Liver (tissue), 9 donors: ENCODE data around the gene ENOSF1. TPM values are rescaled to one million over a fixed set of nuclear protein-coding genes. Genes with fewer than 3 reads are reported as not detected.

Experiments
- DNase-seq: peaks from one replicate; pipeline ENCODE4 v3.0.0-alpha.2; 2017; ENCODE audit warnings: low spot score
- H3K27ac ChIP-seq, 2 donors: one replicate each; pipeline ENCODE4 v1.7.0; 2013; ENCODE audit warnings: inconsistent platforms in 2 of 2, low read length in 2 of 2, control low read depth in 1 of 2, low read depth in 1 of 2, mild to moderate bottlenecking in 1 of 2
- H3K27me3 ChIP-seq, 4 donors: one replicate each; pipeline versions ENCODE4 v1.6.1 to v1.7.0; 2013; ENCODE audit warnings: low read length in 3 of 4, inconsistent platforms in 1 of 4, mild to moderate bottlenecking in 1 of 4, moderate library complexity in 1 of 4; ENCODE audit not compliant: control insufficient read depth in 4 of 4, insufficient read depth in 4 of 4
- H3K36me3 ChIP-seq, 4 donors: one replicate each; pipeline versions ENCODE4 v1.6.1 to v1.7.0; 2013; ENCODE audit warnings: low read length in 3 of 4, mild to moderate bottlenecking in 3 of 4, low read depth in 1 of 4, moderate library complexity in 1 of 4; ENCODE audit not compliant: control insufficient read depth in 4 of 4, insufficient read depth in 3 of 4
- H3K4me1 ChIP-seq, 4 donors: one replicate each; pipeline versions ENCODE4 v1.6.1 to v1.7.0; 2013; ENCODE audit warnings: low read length in 3 of 4, mild to moderate bottlenecking in 3 of 4, moderate library complexity in 1 of 4; ENCODE audit not compliant: control insufficient read depth in 4 of 4, insufficient read depth in 4 of 4
- H3K4me3 ChIP-seq, 3 donors: one replicate each; pipeline versions ENCODE4 v1.6.1 to v1.7.0; 2013; ENCODE audit warnings: low read length in 3 of 3, control low read depth in 1 of 3, low read depth in 1 of 3, mild to moderate bottlenecking in 1 of 3
- H3K9ac ChIP-seq, 2 donors: one replicate each; pipeline ENCODE4 v1.7.0; 2013; ENCODE audit warnings: low read length in 2 of 2, mild to moderate bottlenecking in 2 of 2, moderate library complexity in 2 of 2, control low read depth in 1 of 2, low read depth in 1 of 2
- H3K9me3 ChIP-seq, 4 donors: one replicate each; pipeline versions ENCODE4 v1.6.1 to v1.7.0; 2013; ENCODE audit warnings: low read length in 3 of 4; ENCODE audit not compliant: control insufficient read depth in 4 of 4
- EGR1 ChIP-seq, 2 donors: IDR thresholded peaks; 2 replicates each; pipeline ENCODE4 v1.6.1; 2016 to 2018; ENCODE audit warnings: antibody characterized with exemption in 2 of 2, low read depth in 2 of 2
- FOXA1 ChIP-seq: IDR thresholded peaks from 2 replicates; pipeline ENCODE4 v1.6.1; 2016; ENCODE audit warnings: antibody characterized with exemption
- FOXA2 ChIP-seq: IDR thresholded peaks from 2 replicates; pipeline ENCODE4 v1.6.1; 2016; ENCODE audit warnings: antibody characterized with exemption
- GABPA ChIP-seq, 2 donors: IDR thresholded peaks in 1 of 2; conservative IDR thresholded peaks in 1 of 2; 2 replicates each; pipeline ENCODE4 v1.6.1; 2016; ENCODE audit warnings: antibody characterized with exemption in 2 of 2, mild to moderate bottlenecking in 1 of 2, moderate library complexity in 1 of 2
- HNF4A ChIP-seq, 2 donors: conservative IDR thresholded peaks; 2 replicates each; pipeline ENCODE4 v1.6.1; 2016; ENCODE audit warnings: antibody characterized with exemption in 2 of 2, mild to moderate bottlenecking in 2 of 2
- HNF4G ChIP-seq: IDR thresholded peaks from 2 replicates; pipeline ENCODE4 v1.6.1; 2016; ENCODE audit warnings: antibody characterized with exemption
- JUND ChIP-seq, 2 donors: IDR thresholded peaks; 2 replicates each; pipeline ENCODE4 v1.6.1; 2016; ENCODE audit warnings: antibody characterized with exemption in 2 of 2
- NR2F2 ChIP-seq: IDR thresholded peaks from 2 replicates; pipeline ENCODE4 v1.6.1; 2016; ENCODE audit warnings: antibody characterized with exemption
- RAD21 ChIP-seq, 2 donors: IDR thresholded peaks; 2 replicates each; pipeline ENCODE4 v1.6.1; 2016; ENCODE audit warnings: antibody characterized with exemption in 2 of 2, mild to moderate bottlenecking in 2 of 2
- SP1 ChIP-seq: IDR thresholded peaks from 2 replicates; pipeline ENCODE4 v1.6.1; 2018; ENCODE audit warnings: antibody characterized with exemption, mild to moderate bottlenecking
- TAF1 ChIP-seq: conservative IDR thresholded peaks from 2 replicates; pipeline ENCODE4 v1.6.1; 2016; ENCODE audit warnings: antibody characterized with exemption, mild to moderate bottlenecking
- YY1 ChIP-seq: IDR thresholded peaks from 2 replicates; pipeline ENCODE4 v1.6.1; 2016; ENCODE audit warnings: antibody characterized with exemption, mild to moderate bottlenecking
- WGBS: extraction: QIAGEN DNeasy Blood & Tissue Kit; methylation state at CpG from one replicate; pipeline ENCODE4 v1.1.7; 2013; 5-methylcytosine and 5-hydroxymethylcytosine counted together
- polyA plus RNA-seq, 2 donors: library from polyadenylated mRNA; stranded (reverse) in 1 of 2; unstranded in 1 of 2; fragments of 200-250 nt in 1 of 2; fragments of >200 nt in 1 of 2; fragmentation: Nextera tagmentation in 1 of 2; extraction: Ambion mirVana in 1 of 2; gene quantifications; one replicate each; pipeline versions ENCODE4 v1.2.1 to v1.2.3, GENCODE V29; 2013 to 2015
- total RNA-seq, 2 donors: library from RNA; depleted of rRNA; stranded (reverse); fragments of >200 nt; gene quantifications; one replicate each; pipeline ENCODE4 v1.2.3, GENCODE V29; 2014
- TF ChIP-seq, protein P1 (sequence below): IDR thresholded peaks from 2 replicates; pipeline ENCODE4 v1.6.1; 2016; ENCODE audit warnings: antibody characterized with exemption
- TF ChIP-seq, protein P2 (sequence below): IDR thresholded peaks from 2 replicates; pipeline ENCODE4 v1.6.1; 2016; ENCODE audit warnings: antibody characterized with exemption, mild to moderate bottlenecking
- TF ChIP-seq, protein P3 (sequence below): IDR thresholded peaks from 2 replicates; pipeline ENCODE4 v1.6.1; 2016; ENCODE audit warnings: antibody characterized with exemption
- donor health status: healthy.
- donor health status: healthy.
- donor health status: healthy.
- donor health status: healthy.
- donor health status: healthy.

ENOSF1 gene
- total and polyA plus RNA-seq, 4 donors = 34.0 to 96.1 (median 53.6) TPM

DNA sequence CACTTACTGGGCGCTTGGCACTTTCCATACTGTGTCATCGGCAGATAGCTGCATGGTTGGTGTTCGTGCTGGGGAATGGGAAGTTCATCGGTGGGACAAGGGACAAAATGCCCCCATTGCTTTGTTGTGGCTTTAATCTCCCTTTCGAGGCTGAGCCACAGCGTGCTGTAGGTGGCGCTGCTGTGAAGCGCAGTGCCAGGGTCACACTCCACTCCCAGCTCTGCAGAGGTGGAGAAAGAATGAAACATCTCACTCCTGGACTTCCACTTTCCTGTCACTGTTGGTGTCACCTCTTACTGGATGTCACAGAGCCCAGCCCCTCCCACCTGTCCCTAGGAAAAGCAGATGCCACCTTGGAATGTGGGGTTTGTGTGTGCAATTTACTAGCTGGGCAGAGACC is 46.3 kb downstream of the ENOSF1 start (continued):
- TF ChIP-seq, protein P1, sequence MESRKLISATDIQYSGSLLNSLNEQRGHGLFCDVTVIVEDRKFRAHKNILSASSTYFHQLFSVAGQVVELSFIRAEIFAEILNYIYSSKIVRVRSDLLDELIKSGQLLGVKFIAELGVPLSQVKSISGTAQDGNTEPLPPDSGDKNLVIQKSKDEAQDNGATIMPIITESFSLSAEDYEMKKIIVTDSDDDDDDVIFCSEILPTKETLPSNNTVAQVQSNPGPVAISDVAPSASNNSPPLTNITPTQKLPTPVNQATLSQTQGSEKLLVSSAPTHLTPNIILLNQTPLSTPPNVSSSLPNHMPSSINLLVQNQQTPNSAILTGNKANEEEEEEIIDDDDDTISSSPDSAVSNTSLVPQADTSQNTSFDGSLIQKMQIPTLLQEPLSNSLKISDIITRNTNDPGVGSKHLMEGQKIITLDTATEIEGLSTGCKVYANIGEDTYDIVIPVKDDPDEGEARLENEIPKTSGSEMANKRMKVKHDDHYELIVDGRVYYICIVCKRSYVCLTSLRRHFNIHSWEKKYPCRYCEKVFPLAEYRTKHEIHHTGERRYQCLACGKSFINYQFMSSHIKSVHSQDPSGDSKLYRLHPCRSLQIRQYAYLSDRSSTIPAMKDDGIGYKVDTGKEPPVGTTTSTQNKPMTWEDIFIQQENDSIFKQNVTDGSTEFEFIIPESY = no peak

DNA sequence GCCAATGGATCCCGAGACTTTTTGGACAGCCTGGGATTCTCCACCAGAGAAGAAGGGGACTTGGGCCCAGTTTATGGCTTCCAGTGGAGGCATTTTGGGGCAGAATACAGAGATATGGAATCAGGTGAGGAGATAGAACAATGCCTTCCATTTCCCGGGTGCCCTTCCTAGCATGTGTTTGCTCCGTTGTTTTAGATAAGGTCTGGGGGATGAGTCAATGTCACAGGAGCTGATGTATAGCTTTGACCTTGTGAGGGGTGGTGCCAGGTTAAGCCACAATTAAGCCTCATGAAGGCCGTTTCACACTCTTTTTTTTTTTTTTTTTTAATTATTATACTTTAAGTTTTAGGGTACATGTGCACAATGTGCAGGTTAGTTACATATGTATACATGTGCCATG is 50.2 kb downstream of the ENOSF1 start:
- 96% methylated on average over 4 of the region's 4 CpGs for WGBS

DNA sequence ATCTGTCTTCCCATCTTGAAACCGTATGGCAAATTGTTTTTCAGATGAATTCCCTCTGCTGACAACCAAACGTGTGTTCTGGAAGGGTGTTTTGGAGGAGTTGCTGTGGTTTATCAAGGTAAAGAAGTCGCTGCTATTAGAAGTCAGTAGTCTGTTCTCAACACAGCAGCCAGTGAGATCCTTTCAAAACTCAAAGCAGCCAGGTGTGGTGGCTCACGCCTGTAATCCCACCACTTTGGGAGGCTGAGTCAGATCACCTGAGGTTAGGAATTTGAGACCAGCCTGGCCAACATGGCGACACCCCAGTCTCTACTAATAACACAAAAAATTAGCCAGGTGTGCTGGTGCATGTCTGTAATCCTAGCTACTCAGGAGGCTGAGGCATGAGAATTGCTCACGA is 52.8 kb downstream of the ENOSF1 start:
- WGBS = 95% methylated on average over 6 of the region's 6 CpGs
- H3K9ac ChIP-seq = no peak overlapping the region
- peaks cover 11 to 17% (median 14%) of the 10 kb centered on the region in 4 donors for H3K4me1 ChIP-seq
- no peaks in the 10 kb centered on the region for H3K27me3 ChIP-seq
- H3K4me3 ChIP-seq = no peak overlapping the region
- no peak overlapping the region for H3K27ac ChIP-seq
- no peaks in the 10 kb centered on the region for H3K36me3 ChIP-seq
- H3K9me3 ChIP-seq = no peaks in the 10 kb centered on the region
- DNase-seq = no peak
- no peak for TF ChIP-seq HNF4A (conservative IDR thresholded peaks at IDR 0.05)
- no peak for TF ChIP-seq RAD21 (IDR thresholded peaks at IDR 0.05)
- TF ChIP-seq SP1 = no peak
- TF ChIP-seq FOXA2 = no peak
- TF ChIP-seq, protein P2, sequence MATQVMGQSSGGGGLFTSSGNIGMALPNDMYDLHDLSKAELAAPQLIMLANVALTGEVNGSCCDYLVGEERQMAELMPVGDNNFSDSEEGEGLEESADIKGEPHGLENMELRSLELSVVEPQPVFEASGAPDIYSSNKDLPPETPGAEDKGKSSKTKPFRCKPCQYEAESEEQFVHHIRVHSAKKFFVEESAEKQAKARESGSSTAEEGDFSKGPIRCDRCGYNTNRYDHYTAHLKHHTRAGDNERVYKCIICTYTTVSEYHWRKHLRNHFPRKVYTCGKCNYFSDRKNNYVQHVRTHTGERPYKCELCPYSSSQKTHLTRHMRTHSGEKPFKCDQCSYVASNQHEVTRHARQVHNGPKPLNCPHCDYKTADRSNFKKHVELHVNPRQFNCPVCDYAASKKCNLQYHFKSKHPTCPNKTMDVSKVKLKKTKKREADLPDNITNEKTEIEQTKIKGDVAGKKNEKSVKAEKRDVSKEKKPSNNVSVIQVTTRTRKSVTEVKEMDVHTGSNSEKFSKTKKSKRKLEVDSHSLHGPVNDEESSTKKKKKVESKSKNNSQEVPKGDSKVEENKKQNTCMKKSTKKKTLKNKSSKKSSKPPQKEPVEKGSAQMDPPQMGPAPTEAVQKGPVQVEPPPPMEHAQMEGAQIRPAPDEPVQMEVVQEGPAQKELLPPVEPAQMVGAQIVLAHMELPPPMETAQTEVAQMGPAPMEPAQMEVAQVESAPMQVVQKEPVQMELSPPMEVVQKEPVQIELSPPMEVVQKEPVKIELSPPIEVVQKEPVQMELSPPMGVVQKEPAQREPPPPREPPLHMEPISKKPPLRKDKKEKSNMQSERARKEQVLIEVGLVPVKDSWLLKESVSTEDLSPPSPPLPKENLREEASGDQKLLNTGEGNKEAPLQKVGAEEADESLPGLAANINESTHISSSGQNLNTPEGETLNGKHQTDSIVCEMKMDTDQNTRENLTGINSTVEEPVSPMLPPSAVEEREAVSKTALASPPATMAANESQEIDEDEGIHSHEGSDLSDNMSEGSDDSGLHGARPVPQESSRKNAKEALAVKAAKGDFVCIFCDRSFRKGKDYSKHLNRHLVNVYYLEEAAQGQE = no peak
- TF ChIP-seq, protein P1 = no peak
- TF ChIP-seq JUND (IDR thresholded peaks at IDR 0.05) = no peak
- TF ChIP-seq HNF4G = no peak
- TF ChIP-seq GABPA (IDR thresholded peaks at IDR 0.05 in 1 of 2, conservative IDR thresholded peaks at IDR 0.05 in 1 of 2) = no peak
- TF ChIP-seq, protein P3, sequence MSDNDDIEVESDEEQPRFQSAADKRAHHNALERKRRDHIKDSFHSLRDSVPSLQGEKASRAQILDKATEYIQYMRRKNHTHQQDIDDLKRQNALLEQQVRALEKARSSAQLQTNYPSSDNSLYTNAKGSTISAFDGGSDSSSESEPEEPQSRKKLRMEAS = no peak
- TF ChIP-seq FOXA1 = no peak
- TF ChIP-seq YY1 = no peak

More for the DNA sequence above, 50.2 kb downstream of the ENOSF1 start:
- Histone ChIP-seq H3K27ac (no peak overlapping the region), H3K4me1 (peaks cover 9 to 14% (median 12%) of the 10 kb centered on the region in 4 donors), H3K9ac (no peak overlapping the region), H3K4me3 (no peak overlapping the region), H3K9me3 (no peaks in the 10 kb centered on the region), H3K36me3 (no peaks in the 10 kb centered on the region), H3K27me3 (no peaks in the 10 kb centered on the region)
- TF ChIP-seq NR2F2 (no peak), RAD21 (IDR thresholded peaks at IDR 0.05) (no peak), EGR1 (IDR thresholded peaks at IDR 0.05; ENCODE audit: low read depth in 2 of 2) (no peak), TAF1 (no peak)
- no peak for DNase-seq
